HG03575 (cell line): ENCODE data around the gene FGF5.

Source experiments
- ATAC-seq: cut with Tn5 transposase; IDR thresholded peaks from one replicate; pipeline ENCODE4 v1.9.1; 2021; ENCODE audit not compliant: unreplicated experiment, insufficient number of reproducible peaks, low FRiP score; ENCODE audit errors: extremely low read depth

The FGF5 gene

DNA sequence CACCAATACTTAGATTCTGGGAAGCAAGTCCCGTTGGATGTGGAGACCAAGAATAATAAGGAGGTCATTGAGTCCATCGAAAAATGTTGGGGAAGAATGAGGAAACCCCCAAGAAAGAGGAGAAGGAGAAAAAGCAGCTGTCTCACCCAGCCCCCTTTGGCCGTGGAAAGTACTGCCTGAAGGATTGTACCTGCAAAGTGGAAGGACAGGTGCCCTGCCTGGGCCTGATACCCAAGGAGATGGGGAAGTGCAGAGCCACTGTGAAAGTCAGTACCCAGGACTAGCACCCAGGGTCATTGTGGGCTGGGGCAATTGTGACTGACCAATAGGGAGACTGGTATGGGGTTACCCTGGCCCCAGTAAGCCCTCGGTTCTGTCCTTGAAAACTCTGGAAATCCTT is 55.3 kb downstream of the FGF5 start:
- no peak for ATAC-seq

DNA sequence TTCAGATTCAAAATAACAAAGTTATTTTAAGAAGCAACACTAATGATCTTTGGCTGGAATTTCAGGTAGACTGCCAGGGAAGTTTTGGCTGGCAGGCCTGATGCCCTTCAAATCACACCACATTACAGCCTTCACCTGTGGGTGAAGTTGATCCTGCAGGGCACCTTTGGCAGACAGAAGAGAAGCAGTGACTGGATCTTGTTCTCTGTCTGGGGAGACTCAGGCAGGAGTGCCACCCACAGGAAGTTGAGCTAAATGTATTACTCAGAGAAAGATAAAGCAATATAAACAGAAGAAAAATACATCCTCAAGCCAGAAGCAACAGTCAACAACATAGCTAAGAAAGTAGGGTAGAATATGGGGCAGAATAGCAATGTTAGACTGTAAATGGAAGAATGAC is 56.3 kb downstream of the FGF5 start:
- ATAC-seq: no peak

DNA sequence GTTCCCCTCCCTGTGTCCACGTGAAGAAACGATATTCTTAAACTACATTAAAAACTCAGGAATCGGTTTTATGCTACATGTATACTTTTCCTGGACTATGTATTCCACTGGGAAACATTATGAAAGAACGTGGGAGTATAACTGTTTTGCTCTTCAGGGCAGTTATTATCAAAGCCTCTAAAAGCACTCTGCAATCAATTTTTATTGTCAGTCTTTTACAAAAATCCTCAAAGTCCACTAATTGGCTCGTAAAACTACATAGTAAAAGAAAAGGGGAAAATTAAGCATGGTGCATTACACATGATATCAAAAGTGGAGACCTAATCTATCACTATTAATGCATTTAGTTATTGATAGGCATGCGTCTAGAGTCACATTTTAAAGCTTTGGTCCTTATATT is 57.7 kb downstream of the FGF5 start:
- no peak for ATAC-seq

DNA sequence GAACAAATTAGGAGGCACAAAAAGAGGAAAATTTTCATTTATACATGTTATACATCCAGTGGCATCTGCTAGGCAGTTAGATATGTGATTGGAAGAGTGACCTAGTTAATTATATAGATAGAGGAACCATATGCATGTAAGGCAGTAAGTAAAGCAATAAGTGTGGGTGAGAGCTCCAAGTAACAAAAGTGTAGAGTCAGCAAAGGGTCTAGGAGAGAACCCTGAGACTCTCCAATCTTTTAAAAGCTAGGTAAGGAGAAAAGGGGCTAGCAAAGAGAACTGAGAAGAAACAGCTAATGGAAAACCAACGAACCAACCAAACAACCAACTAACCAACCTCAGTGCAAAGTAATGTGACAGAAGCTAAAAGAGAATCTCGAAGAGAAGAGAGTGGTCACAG is 65.2 kb downstream of the FGF5 start:
- ATAC-seq: no peak

DNA sequence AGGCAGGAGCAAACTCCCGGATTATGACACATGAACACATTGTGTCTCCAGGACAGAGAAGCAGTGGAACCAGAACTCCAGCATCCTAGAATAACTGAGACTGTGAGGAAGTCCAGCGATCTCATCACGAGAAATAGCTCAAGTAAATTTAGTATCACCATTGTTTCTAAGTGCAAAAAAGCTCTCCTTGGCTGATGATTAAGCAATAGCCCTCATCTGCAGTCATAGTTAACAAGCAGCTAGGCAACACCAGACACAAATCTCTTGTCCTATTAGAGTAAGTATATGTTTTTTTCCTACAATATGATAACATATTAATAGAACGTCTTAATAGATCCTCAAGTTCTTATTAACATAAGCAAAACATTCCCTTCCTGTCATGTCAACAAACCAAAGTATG is 66.7 kb downstream of the FGF5 start:
- no peak for ATAC-seq

DNA sequence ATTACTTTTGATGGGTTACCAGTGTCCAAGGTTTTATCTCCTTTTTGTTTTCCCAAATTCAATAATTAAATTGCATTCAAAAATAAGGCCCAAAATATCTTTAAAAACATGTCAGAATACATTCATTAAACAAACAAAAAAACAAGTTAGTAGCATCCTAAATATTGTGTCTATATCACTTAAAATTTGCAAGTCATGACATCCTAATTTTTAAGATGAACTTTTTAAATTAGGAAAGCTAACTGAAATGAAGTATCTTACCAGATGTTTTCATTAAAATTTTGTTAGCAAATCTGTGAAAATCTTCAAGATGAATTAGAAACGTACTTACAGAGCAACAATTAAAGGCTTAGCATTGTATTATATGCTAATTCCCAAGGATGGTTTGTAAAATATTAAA is 68.1 kb downstream of the FGF5 start:
- no peak for ATAC-seq

DNA sequence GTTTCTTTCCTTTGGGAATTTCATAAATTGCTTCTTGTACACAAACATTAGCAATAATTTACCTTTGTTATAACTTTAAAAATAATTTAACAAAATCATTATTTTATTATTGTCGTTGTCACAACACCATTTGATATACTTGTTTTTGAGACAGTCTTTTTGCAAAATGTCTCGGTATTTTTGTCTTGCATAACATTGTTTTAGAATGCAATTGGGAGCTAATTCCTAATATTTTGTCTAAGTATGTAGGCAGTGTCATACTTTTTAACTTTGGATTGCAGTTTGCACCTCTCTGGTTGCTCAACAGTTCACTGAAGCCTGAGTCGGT is 68.7 kb downstream of the FGF5 start:
- no peak for ATAC-seq

DNA sequence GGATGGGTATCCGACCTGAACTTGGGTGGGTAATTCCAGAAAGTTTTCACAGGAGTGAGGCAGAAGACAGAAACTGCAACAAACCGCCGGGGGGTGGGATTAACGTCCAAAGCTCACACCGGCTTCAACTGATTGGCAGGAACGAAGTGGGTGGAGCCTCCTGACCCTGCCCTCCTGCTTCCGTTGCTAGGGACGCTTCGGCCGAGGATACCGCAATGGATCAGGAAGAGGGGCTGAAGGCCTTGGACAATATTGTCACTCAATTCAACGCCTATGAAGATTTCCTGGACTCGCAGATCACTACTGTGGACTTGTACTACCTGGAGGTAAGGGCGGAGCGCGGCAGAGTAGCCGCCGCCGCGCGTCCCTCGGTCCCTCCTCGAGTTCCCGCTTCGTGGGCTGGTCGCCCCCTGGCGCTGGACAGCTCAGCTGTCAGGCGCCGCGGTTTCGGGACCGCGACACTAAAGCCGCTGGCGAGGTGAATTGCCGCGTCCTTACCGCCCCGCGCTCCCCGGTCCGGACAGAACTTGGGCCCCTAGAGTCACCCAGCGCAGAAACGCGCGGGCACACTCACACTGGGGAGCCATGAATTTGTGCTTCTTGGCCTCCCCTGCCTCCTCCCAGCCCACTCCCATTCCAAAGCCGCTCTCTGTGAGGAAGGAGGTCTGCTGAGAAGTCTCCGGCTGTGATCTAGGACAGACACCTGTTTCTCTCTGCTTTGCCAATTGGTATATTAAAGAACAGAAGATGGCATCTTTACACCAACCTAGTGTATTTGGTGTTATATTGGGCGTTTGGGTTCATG is 69.3 kb downstream of the FGF5 start, which contains the start of gene CFAP299:
CFAP299 (plus strand) TSS at position 177 of the 805 bp plus-strand sequence.
- ATAC-seq: peak; percentile 64

DNA sequence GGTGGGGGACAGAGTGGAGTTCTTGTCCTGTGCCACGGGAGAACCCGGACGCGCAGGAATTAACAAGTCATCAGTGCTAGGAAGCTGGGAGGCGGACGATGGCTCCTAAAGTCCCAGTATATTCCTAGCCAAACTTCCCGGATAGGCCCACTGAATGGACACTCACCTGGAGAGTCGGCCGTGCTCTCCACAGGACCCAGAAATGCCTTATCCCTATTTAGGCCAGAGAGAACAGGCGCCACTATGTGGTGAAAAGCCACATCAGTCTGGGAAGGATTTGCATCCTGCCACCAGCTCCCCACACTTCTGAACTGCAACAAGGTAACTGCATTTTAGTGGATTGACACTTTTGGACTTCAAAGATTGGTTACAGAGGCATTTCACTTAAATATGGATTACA is 70.1 kb downstream of the FGF5 start:
- ATAC-seq: no peak

DNA sequence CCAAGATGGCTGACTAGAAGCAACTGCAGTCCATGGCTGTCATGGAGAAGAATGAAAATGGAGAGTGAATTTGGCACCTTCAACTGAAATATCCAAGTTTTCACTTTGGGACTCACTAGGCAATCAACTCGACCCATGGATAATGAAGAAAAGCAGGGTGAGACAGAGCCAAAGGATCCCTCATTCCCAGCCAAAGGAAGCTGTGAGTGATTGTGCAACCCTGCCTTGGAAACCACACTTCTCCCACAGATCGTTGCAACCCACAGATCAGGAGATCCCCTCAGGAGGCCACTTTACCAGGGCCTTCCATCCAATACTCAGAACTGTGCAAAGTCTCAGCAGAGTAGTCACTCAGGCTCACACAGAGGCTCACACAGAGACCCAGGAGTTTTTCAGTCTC is 73.6 kb downstream of the FGF5 start:
- ATAC-seq: no peak
